Urinary bladder (tissue), 4 donors: ENCODE measurements around the gene KDM1B. TPM values are rescaled to one million over a fixed set of nuclear protein-coding genes. Genes with fewer than 3 reads are reported as not detected.

Experiments
- DNase-seq: peaks from one replicate; pipeline ENCODE4 v3.0.0-alpha.2; 2015; ENCODE audit errors: extremely low spot score
- H3K27ac ChIP-seq: one replicate; pipeline ENCODE4 v1.5.1; 2013; ENCODE audit warnings: low read depth, mild to moderate bottlenecking, moderate library complexity
- H3K36me3 ChIP-seq: one replicate; pipeline ENCODE4 v1.6.1; 2013; ENCODE audit warnings: mild to moderate bottlenecking, moderate library complexity; ENCODE audit not compliant: insufficient read depth
- H3K4me1 ChIP-seq: one replicate; pipeline ENCODE4 v1.6.1; 2013; ENCODE audit warnings: mild to moderate bottlenecking, moderate library complexity; ENCODE audit not compliant: insufficient read depth
- H3K4me3 ChIP-seq: one replicate; pipeline ENCODE4 v1.5.1; 2013; ENCODE audit warnings: low read depth, low read length
- WGBS: extraction: QIAGEN DNeasy Blood & Tissue Kit; methylation state at CpG from one replicate; pipeline ENCODE4 v1.1.7; 2013; 5-methylcytosine and 5-hydroxymethylcytosine counted together
- polyA plus RNA-seq: library from polyadenylated mRNA; stranded (reverse); fragments of 200-250 nt; gene quantifications from one replicate; pipeline ENCODE4 v1.2.3, GENCODE V29; 2013
- total RNA-seq: library from RNA; depleted of rRNA; stranded (reverse); fragments of >200 nt; gene quantifications from one replicate; pipeline ENCODE4 v1.2.3, GENCODE V29; 2014
- donor health status: healthy with polysubstance abuse.
- donor health status: healthy.

Gene KDM1B
- total and polyA plus RNA-seq, 2 donors = 12.3 to 23.1 TPM

DNA sequence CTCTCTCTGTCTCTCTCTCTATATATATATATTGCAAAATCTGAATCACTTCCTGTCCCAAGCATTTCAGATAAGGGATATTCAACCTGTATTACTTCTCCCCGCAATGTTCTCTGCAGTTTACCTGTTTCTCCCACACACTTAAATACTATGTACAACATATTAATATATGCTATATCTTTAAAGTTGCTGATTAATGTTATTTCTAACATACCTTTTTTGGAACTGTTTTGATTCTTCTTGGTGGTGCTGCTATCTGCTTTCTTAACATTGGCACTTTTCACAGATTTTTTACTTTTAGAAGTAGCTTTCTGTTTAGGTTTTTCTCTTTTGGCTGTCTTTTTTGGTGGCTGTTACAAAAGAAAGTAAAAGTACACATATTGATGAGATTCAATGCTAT, 81.9 kb downstream of the KDM1B start:
- H3K36me3 ChIP-seq = peaks cover 5% of the 10 kb centered on the region
- no peak for DNase-seq
- H3K4me3 ChIP-seq = no peak overlapping the region
- no peak overlapping the region for H3K27ac ChIP-seq
- no peaks in the 10 kb centered on the region for H3K4me1 ChIP-seq
- 97% methylated on average over 1 of the region's 1 CpG for WGBS

DNA sequence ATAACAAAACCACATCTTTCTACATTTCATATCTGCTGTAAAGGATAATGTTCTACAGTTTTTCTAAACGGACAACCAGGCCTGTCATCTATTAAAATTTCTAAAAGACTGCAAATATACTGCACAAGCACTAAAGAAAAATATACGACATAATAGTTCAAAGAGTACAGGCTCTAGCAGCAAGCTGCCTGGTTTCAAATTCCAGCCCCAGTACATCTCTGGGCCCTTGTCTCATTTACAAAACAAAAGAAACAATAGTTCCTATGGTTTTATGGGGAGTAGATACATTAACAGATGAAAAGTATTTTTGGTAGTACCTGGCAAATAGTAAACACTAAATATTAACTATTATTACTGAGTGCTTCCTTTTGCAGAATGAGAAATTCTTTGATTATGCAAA, 85.0 kb downstream of the KDM1B start:
- H3K4me1 ChIP-seq = no peaks in the 10 kb centered on the region
- WGBS = 44% methylated on average over 2 of the region's 2 CpGs
- no peak for DNase-seq
- no peak overlapping the region for H3K27ac ChIP-seq
- H3K36me3 ChIP-seq = no peaks in the 10 kb centered on the region
- H3K4me3 ChIP-seq = no peak overlapping the region

DNA sequence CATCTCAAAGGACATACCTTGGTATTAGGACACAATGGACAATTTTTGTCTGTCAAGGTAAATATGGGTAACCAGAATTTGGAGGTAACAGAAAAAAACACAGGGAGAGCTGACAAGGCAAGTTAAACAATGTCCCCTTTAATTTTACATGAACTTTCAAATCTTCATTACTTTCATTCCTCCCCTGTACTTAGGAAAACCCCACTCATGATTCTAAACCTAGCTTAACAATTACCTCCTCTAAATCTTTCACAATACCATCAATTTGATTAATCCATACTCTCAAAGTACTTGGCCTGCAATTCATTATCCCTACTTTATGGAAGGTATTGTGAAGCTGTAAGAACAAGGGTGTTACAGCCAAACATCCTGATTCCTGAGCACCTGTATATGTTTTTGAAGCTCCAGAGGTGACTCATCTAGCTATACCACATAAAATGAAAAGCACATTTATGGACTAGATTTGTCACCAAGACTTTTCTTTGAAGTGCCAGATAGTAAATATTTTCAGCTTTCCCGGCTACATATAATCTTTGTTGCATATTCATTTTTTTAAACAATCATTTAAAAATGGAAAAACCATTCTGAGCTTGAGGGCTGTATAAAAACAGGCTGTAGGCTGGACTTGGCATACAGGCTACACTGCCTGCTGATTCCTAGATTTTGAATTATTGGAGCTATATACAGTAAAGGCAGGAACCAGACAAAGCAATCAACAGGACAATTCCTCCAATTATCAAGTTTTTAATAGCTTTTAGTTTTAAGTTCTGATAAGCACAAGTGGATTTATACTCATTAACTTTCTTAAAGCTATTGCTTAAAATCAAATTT, 86.2 kb downstream of the KDM1B start:
- H3K4me3 ChIP-seq = no peak overlapping the region
- 40% methylated on average over 1 of the region's 1 CpG for WGBS
- no peaks in the 10 kb centered on the region for H3K4me1 ChIP-seq
- DNase-seq = no peak
- no peaks in the 10 kb centered on the region for H3K36me3 ChIP-seq
- H3K27ac ChIP-seq = no peak overlapping the region

DNA sequence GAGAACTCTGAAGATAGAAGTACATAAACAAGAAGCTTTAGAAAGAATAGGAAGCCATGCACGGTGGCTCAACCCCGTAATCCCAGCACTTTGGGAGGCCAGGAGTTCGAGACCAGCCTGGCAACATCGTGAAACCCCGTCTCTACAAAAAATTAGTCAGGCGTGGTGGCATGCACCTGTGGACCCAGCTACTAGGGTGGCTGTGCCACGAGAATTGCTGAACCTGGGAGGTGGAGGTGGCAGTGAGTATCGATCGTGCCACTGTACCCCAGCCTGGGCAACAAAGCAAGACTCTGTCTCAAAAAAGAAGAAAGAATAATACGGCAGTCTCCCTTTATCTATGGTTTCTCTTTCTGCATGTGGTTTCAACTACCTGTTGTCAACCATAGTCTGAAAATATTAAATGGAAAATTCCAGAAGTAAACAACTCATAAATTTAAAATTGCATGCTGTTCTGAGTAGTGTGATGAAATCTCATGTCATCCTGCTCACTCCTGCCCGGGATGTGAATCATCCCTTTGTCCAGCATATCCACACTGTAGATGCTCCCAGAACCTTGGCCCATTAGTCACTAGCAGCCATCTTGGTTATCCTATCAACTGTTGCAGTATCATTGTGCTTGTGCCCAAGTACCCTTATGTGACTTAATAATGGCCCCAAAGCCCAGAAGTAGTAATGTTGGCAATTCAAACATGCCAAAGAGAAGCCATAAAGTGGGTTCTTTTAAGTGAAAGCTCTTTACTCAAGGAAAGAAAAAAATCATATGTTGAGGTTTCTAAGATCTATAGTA, 87.0 kb downstream of the KDM1B start:
- no peak overlapping the region for H3K27ac ChIP-seq
- H3K36me3 ChIP-seq = no peaks in the 10 kb centered on the region
- H3K4me1 ChIP-seq = no peaks in the 10 kb centered on the region
- 82% methylated on average over 11 of the region's 11 CpGs for WGBS
- no peak for DNase-seq
- no peak overlapping the region for H3K4me3 ChIP-seq

DNA sequence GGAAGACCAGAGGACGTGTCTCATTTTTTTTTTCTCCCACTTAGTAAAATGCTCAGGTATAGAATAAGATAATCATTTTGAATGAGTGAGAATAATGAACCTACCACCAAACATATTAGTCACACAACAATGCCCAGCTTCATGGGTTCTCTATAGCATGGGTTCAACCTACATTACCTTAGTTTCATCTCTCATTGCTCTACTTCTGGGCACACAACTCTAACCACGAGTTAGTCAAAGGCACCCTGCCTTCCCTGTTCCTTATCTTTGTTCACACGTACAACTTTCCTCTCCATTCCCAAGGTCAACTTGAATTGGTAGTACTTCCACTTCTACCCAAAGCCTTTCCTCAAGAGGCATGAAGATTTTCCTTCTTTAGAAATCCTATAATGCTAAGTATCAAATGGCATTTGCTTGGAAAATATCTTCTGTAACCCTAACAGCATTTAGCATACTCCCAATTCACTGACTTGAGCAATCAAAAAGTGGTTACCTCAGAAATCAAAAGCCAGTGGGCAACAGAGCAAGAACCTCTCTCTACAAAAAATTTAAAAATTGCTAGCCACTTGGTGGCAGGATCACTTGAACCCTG, 88.2 kb downstream of the KDM1B start:
- Histone ChIP-seq H3K4me1 (no peaks in the 10 kb centered on the region), H3K27ac (no peak overlapping the region), H3K4me3 (no peak overlapping the region), H3K36me3 (no peaks in the 10 kb centered on the region)
- DNase-seq = no peak
- 87% methylated on average over 3 of the region's 3 CpGs for WGBS

DNA sequence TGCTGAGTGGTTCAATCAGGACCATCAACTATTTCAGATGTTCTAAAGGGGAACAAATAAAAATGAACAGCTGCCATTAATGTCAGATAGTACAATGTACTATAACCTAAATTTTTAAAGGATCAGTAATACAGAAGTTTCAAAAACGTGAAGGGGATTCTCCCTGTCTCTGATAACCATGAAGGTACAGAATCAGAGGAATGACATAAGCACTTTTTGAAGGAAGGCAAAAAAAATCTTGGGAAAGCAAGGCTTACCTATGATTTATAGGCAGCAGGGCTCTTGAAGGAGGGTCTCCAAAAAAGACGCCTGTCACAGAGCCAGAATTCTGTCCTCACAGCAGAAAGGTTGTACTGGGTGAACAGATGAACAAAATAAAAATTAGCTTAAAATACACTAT, 89.0 kb downstream of the KDM1B start:
- Histone ChIP-seq H3K36me3 (no peaks in the 10 kb centered on the region), H3K4me3 (no peak overlapping the region), H3K4me1 (no peaks in the 10 kb centered on the region), H3K27ac (no peak overlapping the region)
- 89% methylated on average over 2 of the region's 2 CpGs for WGBS
- no peak for DNase-seq

DNA sequence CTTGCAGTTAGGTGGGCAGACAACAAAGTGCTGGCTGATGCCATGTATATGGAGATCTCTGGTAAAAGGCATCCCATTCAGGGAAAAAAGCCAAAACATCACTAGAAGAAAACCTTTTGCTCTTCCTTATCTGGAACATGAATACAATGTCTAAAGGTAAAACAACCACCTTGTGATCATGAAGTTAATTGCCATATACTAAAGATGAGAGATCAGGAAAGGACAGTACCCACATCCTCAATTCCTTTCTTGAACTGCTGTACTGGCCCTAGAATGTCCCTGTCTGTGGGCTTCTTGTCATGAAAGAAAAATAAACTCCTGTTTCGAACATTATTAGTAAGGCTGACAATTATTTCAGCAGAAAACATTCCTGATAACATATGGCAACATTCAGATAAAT, 89.9 kb downstream of the KDM1B start:
- DNase-seq = no peak
- H3K4me3 ChIP-seq = no peak overlapping the region
- H3K36me3 ChIP-seq = no peaks in the 10 kb centered on the region
- H3K27ac ChIP-seq = no peak overlapping the region
- WGBS = 69% methylated on average over 1 of the region's 1 CpG
- no peaks in the 10 kb centered on the region for H3K4me1 ChIP-seq

DNA sequence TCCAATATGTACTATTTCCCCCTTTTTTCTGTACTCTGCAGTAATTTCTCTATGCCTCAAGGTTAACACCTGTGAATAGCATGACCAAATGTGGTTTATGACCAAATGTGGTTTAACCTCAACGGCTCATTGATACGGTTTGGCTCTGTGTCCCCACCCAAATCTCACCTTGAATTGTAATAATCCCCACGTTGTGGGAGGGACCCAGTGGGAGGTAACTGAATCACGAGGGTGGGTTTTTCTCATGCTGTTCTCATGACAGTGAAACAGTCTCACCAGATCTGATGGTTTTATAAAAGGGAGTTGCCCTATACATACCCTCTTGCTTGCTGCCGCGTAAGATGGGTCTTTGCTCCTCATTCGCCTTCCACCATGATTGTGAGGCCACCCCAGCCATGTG, 90.4 kb downstream of the KDM1B start:
- Histone ChIP-seq H3K4me1 (no peaks in the 10 kb centered on the region), H3K27ac (no peak overlapping the region), H3K36me3 (no peaks in the 10 kb centered on the region), H3K4me3 (no peak overlapping the region)
- WGBS = 76% methylated on average over 7 of the region's 7 CpGs
- no peak for DNase-seq

DNA sequence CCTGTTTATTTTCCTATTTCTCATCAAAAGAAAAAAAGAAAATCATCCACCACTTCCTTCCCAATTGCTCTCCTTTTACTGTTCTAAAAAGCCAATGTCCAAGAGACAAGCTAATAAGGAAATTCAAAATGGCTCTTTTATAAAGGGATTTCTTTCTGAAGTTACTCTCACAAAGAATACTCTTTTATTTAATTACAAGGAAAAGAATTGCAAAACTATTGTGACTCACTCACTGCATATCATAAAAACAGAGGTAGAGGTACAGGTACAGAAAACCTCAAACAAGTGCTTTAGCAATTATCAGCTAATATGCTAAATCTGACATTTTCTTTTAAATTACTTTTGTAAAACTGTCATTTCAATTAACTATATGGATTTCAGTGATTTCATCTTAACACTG, 91.0 kb downstream of the KDM1B start:
- DNase-seq = no peak
- no peak overlapping the region for H3K4me3 ChIP-seq
- H3K27ac ChIP-seq = no peak overlapping the region
- no peaks in the 10 kb centered on the region for H3K4me1 ChIP-seq
- no peaks in the 10 kb centered on the region for H3K36me3 ChIP-seq

DNA sequence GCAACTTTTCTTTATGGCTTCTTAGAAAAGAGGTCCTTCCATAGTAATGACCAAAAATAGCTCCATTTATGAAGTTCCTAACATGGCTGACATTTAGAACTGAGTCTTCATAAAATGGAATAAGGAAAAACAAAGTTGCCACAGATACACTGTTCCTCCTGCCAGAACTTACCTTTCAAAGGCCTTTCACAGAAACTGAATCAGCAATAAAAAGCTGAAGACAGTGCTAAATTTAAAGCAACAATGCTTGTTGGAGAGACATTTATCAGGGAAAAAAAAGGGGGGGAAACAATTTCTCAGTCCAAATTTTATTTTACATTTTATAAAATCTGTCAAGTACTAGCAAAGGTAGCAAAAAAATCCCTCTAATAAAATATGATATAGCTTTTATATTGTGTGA, 91.8 kb downstream of the KDM1B start:
- no peaks in the 10 kb centered on the region for H3K4me1 ChIP-seq
- no peak for DNase-seq
- no peaks in the 10 kb centered on the region for H3K36me3 ChIP-seq
- H3K27ac ChIP-seq = no peak overlapping the region
- H3K4me3 ChIP-seq = no peak overlapping the region

DNA sequence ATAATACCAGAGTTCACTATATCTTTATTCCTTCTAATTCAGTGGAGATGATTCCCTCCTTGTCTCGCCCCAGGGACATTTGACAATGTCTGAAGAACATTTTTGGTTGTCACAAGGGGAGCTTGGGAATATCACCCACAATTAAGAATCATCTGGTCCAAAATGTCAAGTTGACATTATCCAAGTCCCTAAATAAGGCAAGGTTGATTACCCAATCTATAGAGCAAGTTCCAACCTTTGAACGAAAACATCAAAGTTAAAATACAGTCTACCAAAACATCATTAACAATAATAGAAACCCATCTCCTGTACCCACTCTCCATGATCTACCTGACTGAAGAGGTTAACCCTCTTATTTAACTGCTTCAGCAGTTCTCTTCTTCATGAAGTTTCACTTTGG, 93.5 kb downstream of the KDM1B start:
- WGBS = 93% methylated on average over 2 of the region's 2 CpGs
- H3K4me1 ChIP-seq = no peaks in the 10 kb centered on the region
- DNase-seq = no peak
- H3K4me3 ChIP-seq = no peak overlapping the region
- H3K36me3 ChIP-seq = no peaks in the 10 kb centered on the region
- no peak overlapping the region for H3K27ac ChIP-seq

DNA sequence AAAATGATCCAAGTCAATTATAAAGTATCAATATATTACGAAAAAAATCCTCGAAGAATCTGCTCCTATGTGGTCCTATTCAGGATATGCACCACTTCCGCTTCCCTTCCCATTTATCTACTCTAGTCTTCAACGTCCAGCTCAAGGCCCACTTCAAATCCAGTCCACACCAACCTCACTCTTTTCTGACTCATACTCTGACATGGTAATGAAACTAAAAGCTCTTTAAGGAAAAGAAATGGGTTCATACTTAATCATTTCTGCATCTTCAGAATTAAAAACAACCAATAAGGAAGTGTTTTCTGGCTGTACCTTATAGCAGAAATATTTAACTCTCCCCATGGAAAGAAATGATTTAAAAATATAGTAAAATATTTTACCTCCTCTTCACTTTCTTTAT, 94.0 kb downstream of the KDM1B start:
- H3K36me3 ChIP-seq = no peaks in the 10 kb centered on the region
- no peaks in the 10 kb centered on the region for H3K4me1 ChIP-seq
- no peak overlapping the region for H3K27ac ChIP-seq
- WGBS = 92% methylated on average over 4 of the region's 4 CpGs
- no peak overlapping the region for H3K4me3 ChIP-seq
- no peak for DNase-seq

DNA sequence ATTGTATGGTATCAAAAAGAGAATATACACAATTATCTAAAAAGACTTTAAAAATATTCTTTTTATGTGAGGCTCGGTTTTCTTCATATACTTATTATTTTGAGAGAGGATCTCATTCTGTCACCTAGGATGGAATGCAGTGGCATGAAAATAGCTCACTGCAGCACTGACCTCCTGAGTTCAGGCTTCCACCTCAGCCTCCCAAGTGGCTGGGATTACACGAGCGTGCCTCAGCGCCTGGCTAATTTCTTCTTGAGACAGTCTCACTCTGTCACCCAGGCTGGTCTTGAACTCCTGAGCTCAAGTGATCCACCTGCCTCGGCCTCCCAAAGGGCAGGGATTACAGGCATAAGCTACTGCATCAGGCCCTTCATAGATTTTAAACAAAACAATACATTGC, 98.4 kb downstream of the KDM1B start:
- Histone ChIP-seq H3K27ac (no peak overlapping the region), H3K4me3 (no peak overlapping the region), H3K36me3 (no peaks in the 10 kb centered on the region), H3K4me1 (no peaks in the 10 kb centered on the region)
- 84% methylated on average over 5 of the region's 5 CpGs for WGBS
- no peak for DNase-seq

DNA sequence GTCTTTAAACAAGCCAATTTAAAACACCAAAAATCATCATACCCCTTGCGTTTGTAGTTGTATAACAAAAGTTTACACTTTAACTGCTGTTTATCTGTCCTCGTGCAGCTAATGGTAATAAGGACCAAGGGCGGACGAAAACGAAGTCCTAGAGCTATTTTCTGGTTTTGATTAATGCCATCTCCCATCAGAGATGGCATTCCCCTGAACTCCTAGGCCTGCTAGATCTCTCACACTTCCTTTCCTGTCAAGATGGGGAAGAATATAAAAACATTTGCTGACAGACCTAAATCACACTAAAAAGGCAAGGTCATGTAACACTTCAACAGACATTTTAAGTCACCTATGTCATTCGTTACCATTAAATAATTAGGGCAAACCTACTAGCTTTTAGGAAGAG, 99.6 kb downstream of the KDM1B start:
- Histone ChIP-seq H3K4me1 (no peaks in the 10 kb centered on the region), H3K4me3 (no peak overlapping the region), H3K27ac (no peak overlapping the region), H3K36me3 (no peaks in the 10 kb centered on the region)
- no peak for DNase-seq
- WGBS = 78% methylated on average over 6 of the region's 6 CpGs
